GM19193 (cell line): ENCODE results near the gene CPZ.

Experiments used
- POLR2A ChIP-seq: IDR thresholded peaks from 4 replicates; pipeline ENCODE4 v1.6.1; 2011; ENCODE audit not compliant: insufficient read depth, insufficient read length; ENCODE audit errors: extremely low read depth

CPZ gene

DNA sequence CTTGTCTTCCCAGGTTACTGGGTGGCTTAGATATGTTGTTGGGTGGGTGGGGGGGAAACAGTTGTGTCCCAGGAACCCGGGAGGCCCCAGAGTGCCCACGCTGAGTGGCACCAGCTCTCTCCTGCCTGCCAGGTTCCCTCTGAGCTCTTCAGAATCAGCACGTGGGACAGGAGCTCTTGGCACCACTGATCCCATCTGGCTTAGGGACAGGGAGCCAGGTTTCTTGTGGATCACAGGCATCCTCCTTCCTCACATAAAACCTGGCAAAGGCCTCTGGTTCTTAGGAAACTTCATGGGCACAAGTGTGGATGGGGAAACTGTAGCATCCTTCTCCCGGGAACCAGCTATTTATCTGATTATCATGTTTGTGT is 8.9 kb upstream of the CPZ start:
- no peak for TF ChIP-seq POLR2A

DNA sequence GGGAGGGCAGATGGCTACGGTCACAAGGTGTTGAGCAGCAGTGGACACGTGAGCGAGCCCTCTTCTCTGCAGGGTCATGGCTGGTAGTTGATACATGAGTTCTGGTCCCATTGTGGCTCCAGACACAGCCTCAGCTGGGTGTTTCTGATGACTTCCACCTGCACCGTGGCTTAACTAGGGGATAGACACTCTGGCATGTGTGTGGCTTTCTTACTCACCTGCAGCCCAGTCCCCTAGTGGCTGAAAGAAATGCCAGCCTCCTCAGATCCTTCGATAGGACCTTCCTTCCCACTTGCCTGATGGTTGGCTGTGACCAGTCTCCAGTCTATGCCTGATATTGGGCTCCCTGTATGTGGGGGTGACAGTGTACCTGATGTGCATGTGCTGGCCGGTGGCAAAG is 7.4 kb upstream of the CPZ start:
- no peak for TF ChIP-seq POLR2A

DNA sequence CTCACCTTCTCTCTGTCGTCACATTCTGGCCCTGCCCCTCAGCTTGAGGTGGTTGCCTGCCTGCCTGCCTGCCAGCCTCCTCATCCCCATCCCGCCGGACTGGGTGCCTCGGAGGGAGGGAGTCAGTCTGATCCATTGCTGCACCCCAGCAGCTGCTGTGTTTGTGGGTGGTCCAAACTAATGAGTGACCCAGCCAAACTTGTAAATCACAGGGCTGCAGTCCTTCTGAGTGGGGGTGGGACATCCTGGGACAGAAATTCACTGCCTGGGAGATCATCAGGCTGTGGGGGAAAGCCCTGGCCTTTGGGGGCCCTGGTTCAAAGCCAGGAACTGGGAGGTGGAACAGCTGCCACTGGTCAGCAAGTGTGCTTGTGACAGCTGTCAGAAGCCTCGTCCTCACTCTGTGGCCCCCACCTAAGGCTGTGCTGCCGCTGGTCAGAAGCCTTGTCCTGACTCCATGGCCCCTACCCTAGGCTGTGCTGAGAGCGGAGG is 6.8 kb upstream of the CPZ start:
- no peak for TF ChIP-seq POLR2A

DNA sequence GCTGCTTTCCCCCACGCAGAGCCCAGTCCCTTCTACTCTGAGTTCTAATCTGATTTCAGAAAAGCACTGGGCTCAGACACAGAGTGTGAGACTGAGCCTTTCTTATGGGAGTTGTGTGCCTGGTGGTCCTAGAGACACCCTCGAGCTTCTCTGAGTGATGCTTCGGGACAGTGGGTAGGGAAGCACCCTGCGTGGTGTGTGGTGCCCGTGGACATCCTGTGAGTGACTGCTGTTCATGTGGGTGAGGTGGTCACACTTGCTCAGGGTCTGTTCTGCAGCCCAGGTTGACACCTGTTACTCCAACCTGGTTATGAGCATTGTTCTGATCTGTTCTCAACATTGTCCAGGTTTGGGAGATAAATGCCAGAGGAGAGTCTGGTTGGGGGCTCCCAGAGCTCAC is 6.3 kb upstream of the CPZ start:
- no peak for TF ChIP-seq POLR2A

DNA sequence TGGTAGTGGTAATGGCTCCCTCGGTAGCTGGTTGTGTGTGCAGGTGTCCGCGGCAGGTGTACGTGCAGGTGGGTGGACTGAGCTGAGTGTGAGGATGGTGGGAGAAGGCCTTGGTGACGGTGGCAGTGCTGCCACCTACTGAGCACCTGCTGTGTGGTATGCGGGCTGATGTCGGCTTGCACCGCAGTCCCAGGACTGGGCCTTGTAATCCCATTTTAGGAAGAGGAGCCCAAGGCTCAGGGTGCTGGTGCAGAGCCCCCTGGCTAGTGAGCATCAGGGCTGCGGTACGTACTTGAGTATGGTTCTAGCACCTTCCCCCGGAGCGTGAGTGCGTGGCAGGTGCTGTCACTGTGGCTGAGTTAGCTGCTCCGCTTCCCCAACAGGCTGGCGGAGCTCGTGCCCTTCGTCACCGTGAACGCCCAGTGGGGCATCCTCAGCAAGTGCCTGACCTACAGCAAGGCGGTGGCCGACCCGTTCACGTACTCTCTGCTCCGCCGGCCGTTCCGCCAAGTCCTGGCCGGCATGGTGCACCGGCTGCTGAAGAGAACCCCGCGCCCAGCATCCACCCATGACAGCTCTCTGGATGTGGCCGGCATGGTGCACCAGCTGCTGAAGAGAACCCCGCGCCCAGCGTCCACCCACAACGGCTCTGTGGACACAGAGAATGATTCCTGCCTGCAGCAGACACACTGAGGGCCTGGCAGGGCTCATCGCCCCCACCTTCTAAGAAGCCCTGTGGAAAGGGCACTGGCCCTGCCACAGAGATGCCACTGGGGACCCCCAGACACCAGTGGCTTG is 5.7 kb upstream of the CPZ start:
- TF ChIP-seq POLR2A = no peak

DNA sequence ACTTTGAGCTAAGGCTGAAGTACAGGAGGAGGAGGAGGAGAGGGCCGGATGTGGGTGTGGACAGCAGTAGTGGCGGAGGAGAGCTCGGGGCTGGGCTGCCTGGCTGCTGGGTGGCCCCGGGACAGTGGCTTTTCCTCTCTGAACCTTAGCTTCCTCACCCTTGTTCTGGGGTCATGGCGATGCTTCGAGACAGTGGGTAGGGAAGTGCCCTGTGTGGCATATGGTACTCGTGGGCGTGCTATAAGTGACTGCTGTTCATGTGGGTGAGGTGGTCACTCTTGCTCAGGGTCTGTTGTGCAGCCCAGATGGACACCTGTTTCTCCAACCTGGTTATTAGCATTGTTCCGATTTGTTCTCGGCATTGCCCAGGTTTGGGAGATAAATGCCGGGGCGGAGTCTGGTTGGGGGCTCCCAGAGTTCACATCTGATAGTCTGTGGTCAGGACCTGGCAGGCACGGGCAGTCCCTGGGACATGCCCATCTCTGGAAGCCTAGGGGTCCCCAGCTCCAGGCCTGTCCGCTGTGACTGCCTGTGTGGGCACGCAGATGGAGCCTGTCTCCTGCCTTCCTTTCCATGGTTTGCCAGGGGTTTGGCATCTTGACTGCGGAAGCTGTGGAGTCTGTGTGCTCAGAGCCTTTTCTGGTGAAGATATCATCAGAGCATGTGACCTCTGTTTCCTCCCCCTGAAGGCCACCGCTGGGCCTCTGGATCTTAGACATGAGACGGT is 4.9 kb upstream of the CPZ start:
- no peak for TF ChIP-seq POLR2A

DNA sequence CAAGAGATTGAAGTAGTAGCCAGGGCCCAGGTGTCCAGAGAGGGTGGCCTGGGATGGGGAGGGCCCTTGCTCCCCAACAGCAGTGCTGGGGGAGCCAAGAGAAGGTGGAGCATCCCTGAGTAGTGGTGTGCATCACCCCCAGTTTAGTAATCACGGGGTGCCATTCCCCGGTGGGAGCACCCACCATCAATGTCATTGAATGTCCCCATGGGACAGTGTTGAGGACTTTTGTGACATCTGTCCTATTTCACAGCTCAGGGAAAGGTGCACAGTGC is 4.4 kb upstream of the CPZ start:
- TF ChIP-seq POLR2A = no peak

DNA sequence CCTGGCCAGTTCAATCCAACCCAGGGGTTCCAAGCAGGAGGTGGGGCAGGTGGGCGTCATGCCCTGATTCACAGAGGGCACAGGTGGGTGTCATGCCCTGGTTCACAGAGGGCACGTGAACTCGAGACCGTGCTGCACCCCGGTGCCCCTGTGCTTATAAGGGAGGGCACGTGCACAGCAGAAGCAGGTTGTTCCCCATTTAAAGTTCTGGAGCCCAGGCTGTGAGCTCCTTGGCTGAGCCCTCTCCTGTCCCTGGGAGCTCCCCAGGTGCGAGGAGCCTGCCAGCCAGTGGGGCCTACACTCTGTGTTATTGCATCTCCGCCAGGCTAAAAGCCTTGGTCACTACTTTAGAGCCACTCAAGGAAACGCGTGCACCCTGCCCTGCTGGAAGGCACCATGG is 3.2 kb upstream of the CPZ start:
- no peak for TF ChIP-seq POLR2A

DNA sequence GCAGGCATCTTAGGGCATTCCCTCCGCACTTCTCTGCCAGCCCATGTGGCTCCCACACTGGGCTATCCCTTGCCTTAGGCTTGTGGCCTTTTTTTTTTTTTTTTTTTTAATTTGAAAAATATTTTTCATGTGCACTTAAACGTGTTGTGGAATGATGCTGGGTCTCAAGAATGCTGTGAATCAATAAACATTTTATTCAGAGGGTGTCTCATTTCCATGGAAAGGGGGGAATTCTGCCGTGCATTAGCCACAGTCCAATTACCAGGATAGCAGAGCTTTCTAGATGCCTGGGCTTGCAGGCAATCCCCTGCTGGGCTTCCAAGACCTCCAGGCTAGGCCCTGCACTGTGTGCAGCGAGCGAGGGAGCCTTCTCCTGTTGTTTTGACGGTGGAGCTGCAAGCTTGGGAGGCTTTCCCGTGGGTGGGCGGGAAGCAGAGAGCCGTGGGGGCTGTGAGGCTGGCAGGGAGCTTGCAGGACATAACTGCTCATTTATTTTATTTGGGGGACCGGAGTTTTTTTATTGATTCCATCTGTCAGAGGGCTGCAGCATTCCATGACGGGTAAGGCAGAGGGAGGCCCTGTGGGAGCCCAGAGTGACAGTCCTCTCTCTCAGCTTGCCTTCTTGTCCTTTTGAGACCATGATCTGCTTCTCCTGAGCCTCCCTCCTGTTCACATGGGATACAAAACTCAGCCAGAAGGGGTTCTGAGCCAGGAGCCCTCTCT is 2.6 kb upstream of the CPZ start:
- no peak for TF ChIP-seq POLR2A

DNA sequence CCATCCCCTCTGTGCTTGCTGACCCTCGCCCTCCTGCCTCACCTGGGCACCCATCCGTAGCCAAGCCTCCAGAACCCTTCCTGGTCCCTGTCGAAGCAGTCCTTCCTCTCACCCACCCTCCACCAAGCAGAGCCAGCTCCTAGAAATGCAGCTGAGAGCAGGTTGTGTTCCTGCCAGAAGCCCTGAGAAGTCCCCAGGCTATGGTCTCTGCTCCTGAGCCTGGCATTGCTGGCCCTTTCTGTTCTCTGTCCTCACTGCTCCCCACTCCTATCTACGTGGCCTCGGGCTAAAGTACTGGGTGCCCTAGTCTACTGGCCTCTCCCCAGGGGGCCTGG is 2.1 kb upstream of the CPZ start:
- no peak for TF ChIP-seq POLR2A

DNA sequence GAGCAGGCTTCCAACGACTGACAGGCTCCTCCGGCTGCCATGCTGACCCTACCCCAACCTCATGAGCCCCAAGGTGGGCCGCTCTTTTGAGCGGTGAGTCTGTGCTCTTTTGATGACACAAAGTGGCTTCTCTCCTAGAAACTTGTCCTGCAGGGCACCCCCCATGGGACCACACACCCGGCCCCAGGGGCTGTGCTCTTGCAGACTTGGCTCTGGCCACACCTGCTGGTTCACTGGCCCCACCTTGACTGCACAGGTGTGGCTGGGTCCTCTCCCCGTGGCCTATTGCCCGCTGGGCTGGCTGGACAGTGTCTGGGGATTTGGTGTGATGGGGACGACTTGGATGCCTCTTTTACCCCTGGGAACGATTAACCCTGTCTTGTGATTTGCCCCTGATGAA is 1.5 kb upstream of the CPZ start:
- TF ChIP-seq POLR2A = no peak

DNA sequence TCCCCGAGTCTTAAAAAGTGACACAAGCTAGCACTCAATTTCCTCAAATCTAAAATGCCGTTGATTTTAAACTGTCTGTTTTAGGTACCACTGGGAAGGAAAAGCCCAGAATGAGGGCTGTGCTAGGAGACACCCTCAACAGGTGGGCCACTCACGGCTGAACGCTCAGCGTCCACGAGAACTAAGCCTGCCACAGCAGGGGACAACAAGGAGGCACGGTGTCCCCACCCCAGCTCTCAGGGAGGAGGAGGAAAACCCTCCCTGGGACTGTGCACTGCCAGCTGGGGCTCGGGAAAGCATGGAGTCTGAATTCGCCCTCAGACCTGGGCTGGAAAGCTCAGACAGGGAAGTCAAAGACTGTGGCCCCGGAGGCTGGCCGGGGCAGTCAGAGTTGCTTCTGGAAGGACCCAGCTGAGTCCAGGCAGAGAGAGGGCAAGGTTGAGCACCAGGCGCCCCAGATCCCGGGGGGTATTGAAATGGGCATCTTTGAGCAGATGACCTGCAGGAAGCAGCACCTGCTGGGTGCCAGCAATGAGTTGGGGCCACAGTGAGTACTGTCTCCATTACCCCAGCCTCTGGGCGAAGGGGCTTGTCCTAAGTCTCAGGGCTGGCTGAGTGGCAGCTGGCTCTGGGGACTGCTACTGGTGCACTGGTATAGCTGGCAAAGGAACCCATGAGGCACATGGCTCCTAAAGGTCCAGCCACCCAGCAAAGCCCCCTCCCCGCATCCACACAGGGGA is 769 bp upstream of the CPZ start:
- TF ChIP-seq POLR2A = no peak

DNA sequence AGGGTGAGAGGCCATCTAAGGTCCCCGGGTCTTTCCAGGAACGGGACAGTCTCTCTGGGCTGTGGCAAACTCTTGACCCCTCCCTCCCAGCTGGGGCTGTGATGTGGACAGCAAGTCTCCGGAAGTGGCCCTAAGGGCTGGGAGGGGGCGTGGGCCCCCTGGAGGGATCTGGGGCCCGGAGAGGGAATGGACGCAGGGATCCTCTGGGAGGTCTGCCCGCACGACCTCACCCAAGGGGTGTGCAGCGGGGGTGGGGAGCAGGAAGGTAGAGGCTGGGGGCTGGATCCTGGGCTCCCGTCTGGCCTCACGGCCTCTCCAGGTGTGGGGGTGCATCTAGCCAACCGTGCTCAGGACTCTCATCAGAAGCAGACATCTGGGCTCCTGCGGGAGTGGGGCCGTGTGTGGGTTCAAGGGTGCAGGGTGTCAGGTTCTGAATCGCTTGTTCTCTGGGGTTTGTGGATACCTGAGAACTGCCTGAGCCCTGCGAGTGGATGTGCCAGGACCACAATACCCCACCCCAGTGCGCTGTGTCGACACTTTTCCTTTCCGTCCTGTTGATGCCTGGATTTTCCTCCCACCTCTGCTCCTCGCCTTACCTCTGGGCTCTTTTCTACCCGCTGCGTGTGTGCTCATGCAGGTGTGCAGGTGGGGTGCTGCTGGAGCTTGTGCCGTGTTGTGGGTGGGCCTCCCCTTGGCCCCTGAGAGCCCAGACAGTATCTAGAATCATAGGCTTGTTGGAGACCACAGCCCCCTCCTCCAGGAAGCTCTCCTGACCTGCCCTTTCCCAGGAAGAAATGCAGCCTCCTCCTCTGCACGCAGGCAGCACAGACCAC is 915 bp downstream of the CPZ start:
- TF ChIP-seq POLR2A = no peak

DNA sequence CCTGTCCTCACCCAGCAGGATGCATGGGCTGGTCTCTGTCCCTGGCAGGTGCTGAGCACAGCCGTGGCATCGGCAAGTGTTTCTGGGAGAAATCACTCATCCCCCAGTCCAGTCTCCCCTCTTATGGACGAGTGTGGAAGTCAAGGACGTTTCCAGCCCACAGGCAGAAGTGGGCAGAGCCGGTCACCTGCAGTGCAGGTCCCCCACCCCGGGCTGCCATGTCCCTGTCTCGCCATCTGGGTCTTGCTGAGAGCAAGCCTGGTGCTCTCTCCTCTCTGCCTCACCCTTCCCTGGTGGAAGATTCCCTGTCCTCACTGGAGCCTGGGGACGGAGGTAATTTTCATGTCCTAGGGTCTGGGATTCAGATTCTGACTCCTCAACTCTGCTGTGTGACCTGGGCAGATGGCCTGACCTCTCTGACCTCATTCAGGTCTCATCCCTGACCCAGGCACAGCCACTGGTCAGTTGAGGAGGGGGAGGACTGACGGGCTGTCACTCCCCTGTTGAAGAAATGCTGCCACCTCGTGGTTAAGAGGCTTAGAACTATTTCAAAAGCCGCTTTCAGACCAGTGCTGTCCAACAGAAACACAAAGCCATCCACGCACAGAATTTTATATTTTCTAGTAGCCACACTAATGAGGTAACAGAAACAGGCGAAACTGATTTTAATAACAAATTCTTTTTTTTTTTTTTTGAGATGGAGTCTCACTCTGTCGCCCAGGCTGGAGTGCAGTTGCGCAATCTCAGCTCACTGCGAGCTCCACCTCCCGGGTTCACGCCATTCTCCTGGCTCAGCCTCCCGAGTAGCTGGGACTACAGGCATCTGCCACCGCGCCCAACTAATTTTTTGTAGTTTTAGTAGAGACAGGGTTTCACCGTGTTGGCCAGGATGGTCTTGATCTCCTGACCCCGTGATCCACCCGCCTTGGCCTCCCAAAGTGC is 1.8 kb downstream of the CPZ start:
- no peak for TF ChIP-seq POLR2A
